GM12865 (cell line): ENCODE data around the gene HLA-DPB1.
A peak's percentile ranks its signal among the peaks of the same experiment; 100 is the strongest.

ENCODE experiments used
- DNase-seq: peaks from one replicate; pipeline ENCODE4 v3.0.0; 2010; ENCODE audit warnings: low read depth
- H3K4me3 ChIP-seq: 2 replicates; pipeline ENCODE4 v1.5.1; 2011; ENCODE audit warnings: mild to moderate bottlenecking, low read depth, low read length, control low read depth
- CTCF ChIP-seq: IDR thresholded peaks from 2 replicates; pipeline ENCODE4 v1.5.1; 2011; ENCODE audit warnings: low read length, control low read depth, low read depth, inconsistent platforms; ENCODE audit not compliant: insufficient read depth; ENCODE audit errors: missing control alignments

Gene HLA-DPB1

GRCh38 chr6:33040157-33040556 is 35.6 kb upstream of the HLA-DPB1 start:
- no peak overlapping the region for H3K4me3 ChIP-seq
- TF ChIP-seq CTCF, result no peak
- DNase-seq, result peak; percentile 64

DNA sequence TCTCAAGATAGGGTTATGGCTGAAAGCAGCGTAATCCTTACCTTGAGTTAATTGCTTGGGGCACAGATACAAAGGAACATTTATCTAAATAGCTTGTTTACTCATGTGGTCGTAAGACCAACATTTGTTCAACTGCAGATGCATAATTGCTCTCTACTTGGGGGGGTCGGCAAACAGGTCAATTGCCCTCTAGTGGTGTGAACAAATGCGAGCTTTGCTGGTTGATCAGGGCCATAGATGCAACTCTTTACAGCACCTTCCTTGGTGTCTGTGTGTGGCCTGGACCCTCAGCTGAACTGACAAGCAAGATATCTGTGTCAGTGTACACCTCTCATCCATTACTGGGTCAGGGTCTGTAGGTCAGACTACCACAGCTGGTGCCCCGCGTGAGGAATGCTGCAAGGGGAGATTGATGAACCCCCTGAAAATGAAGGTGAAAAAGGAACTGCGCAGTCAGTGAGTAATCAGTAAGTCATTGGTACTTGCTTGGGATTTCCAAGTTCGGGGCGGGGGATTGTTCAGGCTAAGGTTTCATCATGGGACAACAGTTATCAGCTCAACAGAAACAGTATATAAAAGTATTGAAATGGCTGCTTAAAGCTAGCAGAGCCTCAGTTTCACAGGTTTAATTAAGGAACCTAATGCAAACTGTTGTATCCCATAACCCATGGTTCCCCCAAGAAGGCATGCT is 26.3 kb upstream of the HLA-DPB1 start:
- DNase-seq, result peak; percentile 61
- TF ChIP-seq CTCF, result peak; percentile 61

GRCh38 chr6:33050014-33050810 is 25.6 kb upstream of the HLA-DPB1 start:
- no peak for DNase-seq
- no peak for TF ChIP-seq CTCF
- no peak overlapping the region for H3K4me3 ChIP-seq

More for the DNA sequence above, 26.3 kb upstream of the HLA-DPB1 start:
- no peak overlapping the region for H3K4me3 ChIP-seq

- TF ChIP-seq CTCF, result no peak
- DNase-seq, result no peak
- H3K4me3 ChIP-seq, result no peak overlapping the region
These were observed 23.2 kb upstream of the HLA-DPB1 start for GRCh38 chr6:33052627-33053026.

DNA sequence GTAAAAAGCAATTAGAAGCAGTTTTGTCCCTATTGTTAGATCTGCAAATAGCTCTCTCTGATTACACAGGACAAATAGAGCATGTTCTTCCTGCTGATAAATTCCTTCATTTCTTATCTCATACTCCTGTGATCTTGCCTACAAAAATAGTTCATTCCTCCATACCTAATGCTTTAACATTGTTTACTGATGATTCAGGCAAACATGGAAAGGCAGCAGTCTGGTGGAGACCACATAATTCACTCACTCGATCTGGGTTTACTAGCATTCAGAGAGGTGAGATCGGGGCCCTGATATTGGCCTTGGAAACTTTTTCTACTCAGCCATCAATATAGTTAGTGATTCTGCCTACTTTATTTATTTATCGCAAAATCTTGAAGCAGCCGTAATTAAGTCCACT is 22.6 kb upstream of the HLA-DPB1 start:
- no peak for DNase-seq

More for the DNA sequence above, 22.6 kb upstream of the HLA-DPB1 start:
- TF ChIP-seq CTCF, result no peak
- no peak overlapping the region for H3K4me3 ChIP-seq
